HL-60 (cell line): Measurements from ENCODE around the gene ITGA3.
"Not testable (repeated sequence)": the region's sequence is repeated elsewhere in the genome, so short reads cannot be mapped to it uniquely, and the experiment has no call there.

Source experiments
- POLR2AphosphoS5 ChIP-seq: IDR thresholded peaks from 2 replicates; pipeline ENCODE4 v1.6.1; 2012; ENCODE audit warnings: low read depth
- TF ChIP-seq, protein P1 (sequence below): IDR thresholded peaks from one replicate; pipeline ENCODE4 v1.5.1; 2011; ENCODE audit warnings: low read length, control low read depth, inconsistent platforms; ENCODE audit not compliant: insufficient read depth

DNA sequence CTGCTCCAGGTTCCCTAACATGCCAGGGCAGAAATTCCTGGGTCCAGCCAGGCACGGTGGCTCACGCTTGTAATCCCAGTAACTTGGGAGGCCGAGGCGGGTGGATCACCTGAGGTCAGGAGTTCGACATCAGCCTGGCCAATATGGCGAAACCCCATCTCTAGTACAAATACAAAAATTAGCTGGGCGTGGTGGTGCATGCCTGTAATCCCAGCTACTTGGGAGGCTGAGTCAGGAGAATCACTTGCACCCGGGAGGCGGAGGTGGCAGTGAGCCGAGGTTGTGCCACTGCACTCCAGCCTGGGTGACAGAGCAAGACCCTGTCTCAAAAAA is 5.8 kb downstream of the ITGA3 start:
- TF ChIP-seq, protein P1, sequence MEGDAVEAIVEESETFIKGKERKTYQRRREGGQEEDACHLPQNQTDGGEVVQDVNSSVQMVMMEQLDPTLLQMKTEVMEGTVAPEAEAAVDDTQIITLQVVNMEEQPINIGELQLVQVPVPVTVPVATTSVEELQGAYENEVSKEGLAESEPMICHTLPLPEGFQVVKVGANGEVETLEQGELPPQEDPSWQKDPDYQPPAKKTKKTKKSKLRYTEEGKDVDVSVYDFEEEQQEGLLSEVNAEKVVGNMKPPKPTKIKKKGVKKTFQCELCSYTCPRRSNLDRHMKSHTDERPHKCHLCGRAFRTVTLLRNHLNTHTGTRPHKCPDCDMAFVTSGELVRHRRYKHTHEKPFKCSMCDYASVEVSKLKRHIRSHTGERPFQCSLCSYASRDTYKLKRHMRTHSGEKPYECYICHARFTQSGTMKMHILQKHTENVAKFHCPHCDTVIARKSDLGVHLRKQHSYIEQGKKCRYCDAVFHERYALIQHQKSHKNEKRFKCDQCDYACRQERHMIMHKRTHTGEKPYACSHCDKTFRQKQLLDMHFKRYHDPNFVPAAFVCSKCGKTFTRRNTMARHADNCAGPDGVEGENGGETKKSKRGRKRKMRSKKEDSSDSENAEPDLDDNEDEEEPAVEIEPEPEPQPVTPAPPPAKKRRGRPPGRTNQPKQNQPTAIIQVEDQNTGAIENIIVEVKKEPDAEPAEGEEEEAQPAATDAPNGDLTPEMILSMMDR = not testable (repeated sequence)
- TF ChIP-seq POLR2AphosphoS5 = not testable (repeated sequence)
